Neural cell (in vitro differentiated cells): ENCODE data around the gene CTH. TPM values are rescaled to one million over a fixed set of nuclear protein-coding genes. Genes with fewer than 3 reads are reported as not detected.

Source experiments
- H2AFZ ChIP-seq: fragments of 200-600, 300-800 bp; sonication (generic), shearing (Covaris generic); 2 replicates; pipeline ENCODE4 v1.6.0; 2014; ENCODE audit warnings: low read depth, mild to moderate bottlenecking, antibody characterized with exemption, low read length, moderate library complexity
- H3F3A ChIP-seq: fragments of 200-600 bp; shearing (Covaris generic); 2 replicates; pipeline ENCODE4 v1.6.1; 2016; ENCODE audit warnings: mild to moderate bottlenecking, moderate library complexity, mixed read lengths, antibody characterized with exemption, low read length; ENCODE audit not compliant: insufficient read depth, poor library complexity, severe bottlenecking
- H3K27ac ChIP-seq: fragments of 200-600, 300-800 bp; sonication (generic), shearing (Covaris generic); 2 replicates; pipeline ENCODE4 v1.5.1; 2014; ENCODE audit warnings: mild to moderate bottlenecking, low read length, moderate library complexity
- H3K27me3 ChIP-seq: fragments of 300-800, 200-600 bp; sonication (generic), shearing (Covaris generic); 2 replicates; pipeline ENCODE4 v1.6.0; 2014; ENCODE audit warnings: mild to moderate bottlenecking, low read depth, low read length, moderate library complexity; ENCODE audit not compliant: insufficient read depth
- H3K36me3 ChIP-seq: fragments of 300-800, 200-600 bp; sonication (generic), shearing (Covaris generic); 2 replicates; pipeline ENCODE4 v1.5.1; 2014; ENCODE audit warnings: mild to moderate bottlenecking, antibody characterized with exemption, low read length, moderate library complexity; ENCODE audit not compliant: insufficient read depth
- H3K4me2 ChIP-seq: fragments of 300-800, 200-600 bp; sonication (generic), shearing (Covaris generic); 2 replicates; pipeline ENCODE4 v1.6.0; 2014; ENCODE audit warnings: mild to moderate bottlenecking, low read length
- H3K4me3 ChIP-seq: fragments of 300-800, 200-600 bp; sonication (generic), shearing (Covaris generic); 2 replicates; pipeline ENCODE4 v1.5.1; 2014; ENCODE audit warnings: mild to moderate bottlenecking, low read length, moderate library complexity
- H3K79me2 ChIP-seq: fragments of 200-600 bp; shearing (Covaris generic); replicated peaks from 2 replicates; pipeline ENCODE4 v1.6.0; 2014; ENCODE audit warnings: mild to moderate bottlenecking, low read length, moderate library complexity; ENCODE audit not compliant: insufficient read depth
- H3K9ac ChIP-seq: fragments of 300-800, 200-600 bp; sonication (generic), shearing (Covaris generic); 2 replicates; pipeline ENCODE4 v1.6.1; 2016; ENCODE audit warnings: mild to moderate bottlenecking, low read length, mixed read lengths
- H3K9me2 ChIP-seq: fragments of 200-600 bp; shearing (Covaris generic); 2 replicates; pipeline ENCODE4 v1.6.1; 2016; ENCODE audit warnings: mild to moderate bottlenecking, low read length, mixed read lengths; ENCODE audit not compliant: insufficient read depth
- H3K9me3 ChIP-seq: fragments of 200-600, 300-800 bp; sonication (generic), shearing (Covaris generic); 2 replicates; pipeline ENCODE4 v1.6.1; 2016; ENCODE audit warnings: mild to moderate bottlenecking, mixed run types, low read length, moderate library complexity, mixed read lengths
- H4K20me1 ChIP-seq: fragments of 200-600 bp; shearing (Covaris generic); 2 replicates; pipeline ENCODE4 v1.6.1; 2016; ENCODE audit warnings: mild to moderate bottlenecking, mixed run types; ENCODE audit not compliant: insufficient read depth
- CTCF ChIP-seq: fragments of 450-650 bp; IDR thresholded peaks from 2 replicates; pipeline ENCODE4 v1.5.1; 2014; ENCODE audit warnings: antibody characterized with exemption, mild to moderate bottlenecking, moderate library complexity; ENCODE audit not compliant: poor library complexity, severe bottlenecking
- EP300 ChIP-seq: fragments of 450-650 bp; conservative IDR thresholded peaks from 2 replicates; pipeline ENCODE4 v1.6.1; 2014; ENCODE audit warnings: antibody characterized with exemption, mild to moderate bottlenecking, moderate library complexity; ENCODE audit not compliant: poor library complexity, severe bottlenecking
- EZH2 ChIP-seq: fragments of 200-600, 300-800 bp; shearing (Covaris generic), sonication (generic); IDR thresholded peaks from 2 replicates; pipeline ENCODE4 v1.6.1; 2014; ENCODE audit warnings: antibody characterized with exemption, low read length, borderline replicate concordance, mild to moderate bottlenecking; ENCODE audit not compliant: insufficient read depth, poor library complexity, severe bottlenecking
- MXI1 ChIP-seq: fragments of 450-650 bp; conservative IDR thresholded peaks from 2 replicates; pipeline ENCODE4 v1.6.1; 2014; ENCODE audit warnings: antibody characterized with exemption, mild to moderate bottlenecking; ENCODE audit not compliant: poor library complexity, severe bottlenecking
- POLR2AphosphoS5 ChIP-seq: IDR thresholded peaks from 2 replicates; pipeline ENCODE4 v1.6.1; 2012
- RAD21 ChIP-seq: fragments of 450-650 bp; conservative IDR thresholded peaks from 2 replicates; pipeline ENCODE4 v1.6.1; 2014; ENCODE audit warnings: antibody characterized with exemption, mild to moderate bottlenecking, moderate library complexity
- REST ChIP-seq: IDR thresholded peaks from 2 replicates; pipeline ENCODE4 v1.6.1; 2012; ENCODE audit warnings: borderline replicate concordance
- SMC3 ChIP-seq: fragments of 450-650 bp; conservative IDR thresholded peaks from 2 replicates; pipeline ENCODE4 v1.6.1; 2014; ENCODE audit warnings: antibody characterized with exemption, mild to moderate bottlenecking, moderate library complexity; ENCODE audit not compliant: poor library complexity
- TAF1 ChIP-seq: IDR thresholded peaks from 2 replicates; pipeline ENCODE4 v1.6.1; 2012; ENCODE audit warnings: low read depth
- polyA plus RNA-seq: library from polyadenylated mRNA; depleted of rRNA; stranded (reverse); fragments of >200 nt; gene quantifications from 2 replicates; pipeline ENCODE4 v1.2.3, GENCODE V29; 2014

CTH gene
- polyA plus RNA-seq, 1 donor from 2014 or later = 10.0 TPM

- Histone ChIP-seq H3K4me3 (no peak overlapping the region), H4K20me1 (no peaks in the 10 kb centered on the region)
Observed at GRCh38 chr1:70386121-70386520, 24.9 kb upstream of the CTH start.

GRCh38 chr1:70387507-70387906 is 23.6 kb upstream of the CTH start:
- Histone ChIP-seq H3K9ac (no peak overlapping the region), H3K9me3 (no peaks in the 10 kb centered on the region), H3K9me2 (no peaks in the 10 kb centered on the region), H3F3A (no peaks in the 10 kb centered on the region), H3K27ac (no peak overlapping the region), H3K79me2 (no peaks in the 10 kb centered on the region), H2AFZ (no peak overlapping the region), H3K27me3 (no peaks in the 10 kb centered on the region), H3K4me2 (no peak overlapping the region), H3K36me3 (no peaks in the 10 kb centered on the region), H4K20me1 (no peaks in the 10 kb centered on the region), H3K4me3 (no peak overlapping the region)
- TF ChIP-seq EP300 (no peak), SMC3 (no peak), CTCF (no peak), POLR2AphosphoS5 (no peak), TAF1 (no peak), MXI1 (no peak), EZH2 (no peak)

More at GRCh38 chr1:70386121-70386520, 24.9 kb upstream of the CTH start:
- no peak overlapping the region for H3K4me2 ChIP-seq
- H3K79me2 ChIP-seq = no peaks in the 10 kb centered on the region
- no peak overlapping the region for H3K9ac ChIP-seq
- H3K27me3 ChIP-seq = no peaks in the 10 kb centered on the region
- TF ChIP-seq EP300 = no peak
- TF ChIP-seq EZH2 = no peak
- no peak for TF ChIP-seq SMC3
- no peak for TF ChIP-seq CTCF
- no peak for TF ChIP-seq POLR2AphosphoS5
- TF ChIP-seq MXI1 = no peak
- TF ChIP-seq RAD21 = no peak
- TF ChIP-seq TAF1 = no peak
- TF ChIP-seq REST = no peak
- no peak overlapping the region for H3K27ac ChIP-seq
- no peaks in the 10 kb centered on the region for H3K9me3 ChIP-seq
- H3F3A ChIP-seq = no peaks in the 10 kb centered on the region
- H3K36me3 ChIP-seq = no peaks in the 10 kb centered on the region
- H2AFZ ChIP-seq = no peak overlapping the region
- no peaks in the 10 kb centered on the region for H3K9me2 ChIP-seq
